ENCODE data around the gene UCK2. TPM values are rescaled to one million over a fixed set of nuclear protein-coding genes. Genes with fewer than 3 reads are reported as not detected.

Gene UCK2
- total and polyA plus RNA-seq, 10 of the 15 experiments (the other 5 are each of a cell fraction or from before 2014, with no cell fraction given): 55.3 to 106 (median 84.9) TPM

DNA sequence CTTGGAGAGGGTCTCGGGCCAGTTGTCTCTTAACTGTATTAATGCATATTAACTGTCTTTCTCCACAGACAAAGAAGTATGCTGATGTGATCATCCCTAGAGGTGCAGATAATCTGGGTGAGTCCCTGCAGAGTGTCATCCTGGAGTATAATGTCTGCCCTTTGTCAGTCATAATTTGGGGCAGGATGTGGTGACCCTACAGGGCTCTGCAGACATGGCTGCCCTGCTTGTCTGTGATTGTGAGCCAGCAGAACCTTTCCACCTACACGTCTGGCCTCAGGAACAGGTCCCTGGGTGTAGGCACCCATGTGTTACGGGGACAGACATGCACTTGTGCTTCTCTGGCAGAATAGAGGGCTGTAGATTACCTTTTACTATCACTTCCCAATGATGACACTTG is 78.4 kb downstream of the UCK2 start (continued):
- TF ChIP-seq WRNIP1 (IDR thresholded peaks at IDR 0.05; ENCODE audit: borderline replicate concordance, low read depth, low read length) (no peak), HCFC1 (IDR thresholded peaks at IDR 0.05; ENCODE audit: low read length) (no peak), CBFB (IDR thresholded peaks at IDR 0.05; ENCODE audit: low read depth) (no peak), POLR2AphosphoS2 (IDR thresholded peaks at IDR 0.05; ENCODE audit: low read depth, low read length) (no peak), HDAC6 (IDR thresholded peaks at IDR 0.05; ENCODE audit: unreplicated experiment) (no peak)
- TF ChIP-seq, protein P1, sequence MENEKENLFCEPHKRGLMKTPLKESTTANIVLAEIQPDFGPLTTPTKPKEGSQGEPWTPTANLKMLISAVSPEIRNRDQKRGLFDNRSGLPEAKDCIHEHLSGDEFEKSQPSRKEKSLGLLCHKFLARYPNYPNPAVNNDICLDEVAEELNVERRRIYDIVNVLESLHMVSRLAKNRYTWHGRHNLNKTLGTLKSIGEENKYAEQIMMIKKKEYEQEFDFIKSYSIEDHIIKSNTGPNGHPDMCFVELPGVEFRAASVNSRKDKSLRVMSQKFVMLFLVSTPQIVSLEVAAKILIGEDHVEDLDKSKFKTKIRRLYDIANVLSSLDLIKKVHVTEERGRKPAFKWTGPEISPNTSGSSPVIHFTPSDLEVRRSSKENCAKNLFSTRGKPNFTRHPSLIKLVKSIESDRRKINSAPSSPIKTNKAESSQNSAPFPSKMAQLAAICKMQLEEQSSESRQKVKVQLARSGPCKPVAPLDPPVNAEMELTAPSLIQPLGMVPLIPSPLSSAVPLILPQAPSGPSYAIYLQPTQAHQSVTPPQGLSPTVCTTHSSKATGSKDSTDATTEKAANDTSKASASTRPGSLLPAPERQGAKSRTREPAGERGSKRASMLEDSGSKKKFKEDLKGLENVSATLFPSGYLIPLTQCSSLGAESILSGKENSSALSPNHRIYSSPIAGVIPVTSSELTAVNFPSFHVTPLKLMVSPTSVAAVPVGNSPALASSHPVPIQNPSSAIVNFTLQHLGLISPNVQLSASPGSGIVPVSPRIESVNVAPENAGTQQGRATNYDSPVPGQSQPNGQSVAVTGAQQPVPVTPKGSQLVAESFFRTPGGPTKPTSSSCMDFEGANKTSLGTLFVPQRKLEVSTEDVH (IDR thresholded peaks at IDR 0.05; ENCODE audit: low read depth, partially characterized antibody): no peak
- TF ChIP-seq, protein P2, sequence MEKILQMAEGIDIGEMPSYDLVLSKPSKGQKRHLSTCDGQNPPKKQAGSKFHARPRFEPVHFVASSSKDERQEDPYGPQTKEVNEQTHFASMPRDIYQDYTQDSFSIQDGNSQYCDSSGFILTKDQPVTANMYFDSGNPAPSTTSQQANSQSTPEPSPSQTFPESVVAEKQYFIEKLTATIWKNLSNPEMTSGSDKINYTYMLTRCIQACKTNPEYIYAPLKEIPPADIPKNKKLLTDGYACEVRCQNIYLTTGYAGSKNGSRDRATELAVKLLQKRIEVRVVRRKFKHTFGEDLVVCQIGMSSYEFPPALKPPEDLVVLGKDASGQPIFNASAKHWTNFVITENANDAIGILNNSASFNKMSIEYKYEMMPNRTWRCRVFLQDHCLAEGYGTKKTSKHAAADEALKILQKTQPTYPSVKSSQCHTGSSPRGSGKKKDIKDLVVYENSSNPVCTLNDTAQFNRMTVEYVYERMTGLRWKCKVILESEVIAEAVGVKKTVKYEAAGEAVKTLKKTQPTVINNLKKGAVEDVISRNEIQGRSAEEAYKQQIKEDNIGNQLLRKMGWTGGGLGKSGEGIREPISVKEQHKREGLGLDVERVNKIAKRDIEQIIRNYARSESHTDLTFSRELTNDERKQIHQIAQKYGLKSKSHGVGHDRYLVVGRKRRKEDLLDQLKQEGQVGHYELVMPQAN (conservative IDR thresholded peaks at IDR 0.05): no peak
